Right lobe of liver (tissue), 4 donors: ENCODE results near the gene FPGS.
"Not testable (repeated sequence)": the region's sequence is repeated elsewhere in the genome, so short reads cannot be mapped to it uniquely, and the experiment has no call there.

Source experiments
- POLR2A ChIP-seq: fragments of 450-650 bp; IDR thresholded peaks from one replicate; pipeline ENCODE4 v1.6.1; 2017; ENCODE audit warnings: antibody characterized with exemption, mild to moderate bottlenecking
- TF ChIP-seq, protein P1 (sequence below), 4 donors: fragments of 200-600 bp in 3 of 4; fragments of 450-650 bp in 1 of 4; IDR thresholded peaks; one replicate each; pipeline versions ENCODE4 v1.5.1 to v1.8.0; 2016 to 2022; ENCODE audit warnings: antibody characterized with exemption in 4 of 4, mild to moderate bottlenecking in 2 of 4
- donor health status: DM: no; HTN: no; CAD: no.
- donor health status: DM: no; HTN: no; CAD: no.
- donor health status: DM: no; HTN: yes; CAD: no.

DNA sequence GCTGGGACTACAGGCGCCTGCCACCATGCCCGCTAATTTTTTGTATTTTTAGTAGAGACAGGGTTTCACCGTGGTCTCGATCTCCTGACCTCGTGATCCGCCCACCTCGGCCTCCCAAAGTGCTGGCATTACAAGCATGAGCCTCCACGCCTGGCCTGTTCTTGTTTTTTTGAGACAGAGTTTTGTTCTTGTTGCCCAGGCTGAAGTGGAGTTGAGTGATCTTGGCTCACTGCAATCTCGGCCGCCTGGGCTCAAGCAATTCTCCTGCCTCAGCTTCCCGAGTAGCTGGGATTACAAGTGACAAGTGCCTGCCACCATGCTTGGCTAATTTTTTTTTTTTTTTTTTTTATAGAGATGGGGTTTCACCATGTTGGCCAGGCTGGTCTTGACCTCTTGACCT, 45.9 kb upstream of the FPGS start:
- TF ChIP-seq, protein P1, sequence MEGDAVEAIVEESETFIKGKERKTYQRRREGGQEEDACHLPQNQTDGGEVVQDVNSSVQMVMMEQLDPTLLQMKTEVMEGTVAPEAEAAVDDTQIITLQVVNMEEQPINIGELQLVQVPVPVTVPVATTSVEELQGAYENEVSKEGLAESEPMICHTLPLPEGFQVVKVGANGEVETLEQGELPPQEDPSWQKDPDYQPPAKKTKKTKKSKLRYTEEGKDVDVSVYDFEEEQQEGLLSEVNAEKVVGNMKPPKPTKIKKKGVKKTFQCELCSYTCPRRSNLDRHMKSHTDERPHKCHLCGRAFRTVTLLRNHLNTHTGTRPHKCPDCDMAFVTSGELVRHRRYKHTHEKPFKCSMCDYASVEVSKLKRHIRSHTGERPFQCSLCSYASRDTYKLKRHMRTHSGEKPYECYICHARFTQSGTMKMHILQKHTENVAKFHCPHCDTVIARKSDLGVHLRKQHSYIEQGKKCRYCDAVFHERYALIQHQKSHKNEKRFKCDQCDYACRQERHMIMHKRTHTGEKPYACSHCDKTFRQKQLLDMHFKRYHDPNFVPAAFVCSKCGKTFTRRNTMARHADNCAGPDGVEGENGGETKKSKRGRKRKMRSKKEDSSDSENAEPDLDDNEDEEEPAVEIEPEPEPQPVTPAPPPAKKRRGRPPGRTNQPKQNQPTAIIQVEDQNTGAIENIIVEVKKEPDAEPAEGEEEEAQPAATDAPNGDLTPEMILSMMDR (IDR thresholded peaks at IDR 0.05): not testable (repeated sequence)
- not testable (repeated sequence) for TF ChIP-seq POLR2A
